Adrenal gland (tissue), 12 donors: ENCODE data around the gene CCDC192. TPM values are rescaled to one million over a fixed set of nuclear protein-coding genes. Genes with fewer than 3 reads are reported as not detected.

Source experiments
- DNase-seq, 7 donors: peaks; one replicate each; pipeline ENCODE4 v3.0.0-alpha.2; 2019 to 2020
- H3K27ac ChIP-seq, 5 donors: fragments of 200-600 bp; sonication (generic) in 4 of 5; 1 replicate in 3 of 5; 2 replicates in 2 of 5; pipeline versions ENCODE4 v1.5.1 to v1.8.0; 2016 to 2020; ENCODE audit warnings: mild to moderate bottlenecking in 1 of 5
- H3K27me3 ChIP-seq: fragments of 200-600 bp; 2 replicates; pipeline ENCODE4 v1.8.0; 2021
- H3K36me3 ChIP-seq, 2 donors: fragments of 200-600 bp; replicated peaks in 1 of 2; 1 replicate in 1 of 2; 2 replicates in 1 of 2; pipeline versions ENCODE4 v1.5.1 to v1.8.0; 2018 to 2022
- H3K4me1 ChIP-seq, 2 donors: fragments of 200-600 bp; replicated peaks in 1 of 2; 1 replicate in 1 of 2; 2 replicates in 1 of 2; pipeline versions ENCODE4 v1.5.1 to v1.8.0; 2018 to 2021
- H3K4me3 ChIP-seq, 4 donors: fragments of 200-600 bp; sonication (generic) in 3 of 4; one replicate each; pipeline ENCODE4 v1.5.1; 2016 to 2018
- H3K9me3 ChIP-seq, 3 donors: fragments of 200-600 bp; sonication (generic) in 1 of 3; replicated peaks in 1 of 3; 1 replicate in 2 of 3; 2 replicates in 1 of 3; pipeline versions ENCODE4 v1.5.1 to v1.8.0; 2016 to 2021
- POLR2A ChIP-seq, 2 donors: fragments of 450-650 bp; IDR thresholded peaks; one replicate each; pipeline ENCODE4 v1.6.1; 2017; ENCODE audit warnings: antibody characterized with exemption in 2 of 2, mild to moderate bottlenecking in 2 of 2, moderate library complexity in 1 of 2
- WGBS, 4 donors: extraction: QIAGEN DNeasy Blood & Tissue Kit in 2 of 4; methylation state at CpG; one replicate each; pipeline versions ENCODE4 v1.1.5 to v1.1.7; 2013 to 2017; 5-methylcytosine and 5-hydroxymethylcytosine counted together
- intact Hi-C, 2 donors: fragments of 100-400 bp; cut with DNase I; formaldehyde crosslinking; loops; one replicate each; pipeline versions ENCODE4 v1.14.1 to v1.15.0; 2022 to 2023
- polyA plus RNA-seq, 3 donors: library from polyadenylated mRNA; stranded (reverse); fragments of 200-250 nt in 2 of 3; fragments of 350-450 nt in 1 of 3; fragmentation: Illumina TruSeq in 1 of 3; extraction: RNeasy Lipid Tissue Mini Kit (QIAGEN cat#74804) in 1 of 3; gene quantifications; one replicate each; pipeline ENCODE4 v1.2.3, GENCODE V29; 2013 to 2014
- total RNA-seq, 9 donors: library from RNA; depleted of rRNA in 4 of 9; stranded (reverse); fragments of >200 nt in 4 of 9; fragments of 120-200 nt in 1 of 9; fragmentation: NEBNext Ultra II Directional in 1 of 9; extraction: Animal tissue kit (Norgen Biotek cat#: 25700) in 1 of 9; gene quantifications; one replicate each; pipeline versions ENCODE4 v1.1.0 to v1.2.4, GENCODE V29; 2013 to 2023
- TF ChIP-seq, protein P1 (sequence below), 6 experiments: fragments of 450-650 bp in 4 of 6; fragments of 200-600 bp in 2 of 6; sonication (generic) in 1 of 6; IDR thresholded peaks; 1 replicate in 5 of 6; 2 replicates in 1 of 6; pipeline versions ENCODE4 v1.5.1 to v1.8.0; 2016 to 2021; ENCODE audit warnings: antibody characterized with exemption in 6 of 6, mild to moderate bottlenecking in 2 of 6, moderate library complexity in 1 of 6
- donor health status: healthy with polysubstance abuse.
- donor health status: Bipolar disorder and iron deficiency.
- donor health status: DM: yes; HTN: yes; CAD: no.
- donor health status: DM: no; HTN: no; CAD: no.
- donor health status: DM: no; HTN: no; CAD: no.
- donor health status: DM: yes; HTN: yes; CAD: no.

CCDC192 gene
- total and polyA plus RNA-seq, 12 donors, result 0.35 to 0.56 (median 0.46) TPM; not detected in 8

- H3K9me3 ChIP-seq, result no peaks in the 10 kb centered on the region
- no peak for DNase-seq
- H3K27ac ChIP-seq, result no peak overlapping the region
- H3K4me3 ChIP-seq, result no peak overlapping the region
- WGBS, 4 donors, result 91 to 94% (median 93%) methylated on average over 4 of the region's 4 CpGs
- H3K27me3 ChIP-seq, result no peaks in the 10 kb centered on the region
- H3K4me1 ChIP-seq, result no peaks in the 10 kb centered on the region
- no peaks in the 10 kb centered on the region for H3K36me3 ChIP-seq
- TF ChIP-seq POLR2A (IDR thresholded peaks at IDR 0.05), result no peak
- TF ChIP-seq, protein P1, sequence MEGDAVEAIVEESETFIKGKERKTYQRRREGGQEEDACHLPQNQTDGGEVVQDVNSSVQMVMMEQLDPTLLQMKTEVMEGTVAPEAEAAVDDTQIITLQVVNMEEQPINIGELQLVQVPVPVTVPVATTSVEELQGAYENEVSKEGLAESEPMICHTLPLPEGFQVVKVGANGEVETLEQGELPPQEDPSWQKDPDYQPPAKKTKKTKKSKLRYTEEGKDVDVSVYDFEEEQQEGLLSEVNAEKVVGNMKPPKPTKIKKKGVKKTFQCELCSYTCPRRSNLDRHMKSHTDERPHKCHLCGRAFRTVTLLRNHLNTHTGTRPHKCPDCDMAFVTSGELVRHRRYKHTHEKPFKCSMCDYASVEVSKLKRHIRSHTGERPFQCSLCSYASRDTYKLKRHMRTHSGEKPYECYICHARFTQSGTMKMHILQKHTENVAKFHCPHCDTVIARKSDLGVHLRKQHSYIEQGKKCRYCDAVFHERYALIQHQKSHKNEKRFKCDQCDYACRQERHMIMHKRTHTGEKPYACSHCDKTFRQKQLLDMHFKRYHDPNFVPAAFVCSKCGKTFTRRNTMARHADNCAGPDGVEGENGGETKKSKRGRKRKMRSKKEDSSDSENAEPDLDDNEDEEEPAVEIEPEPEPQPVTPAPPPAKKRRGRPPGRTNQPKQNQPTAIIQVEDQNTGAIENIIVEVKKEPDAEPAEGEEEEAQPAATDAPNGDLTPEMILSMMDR (IDR thresholded peaks at IDR 0.05), result no peak
- intact Hi-C loops, result no loop called here
These were observed 239.8 kb downstream of the CCDC192 start for GRCh38 chr5:127943061-127943371.

DNA sequence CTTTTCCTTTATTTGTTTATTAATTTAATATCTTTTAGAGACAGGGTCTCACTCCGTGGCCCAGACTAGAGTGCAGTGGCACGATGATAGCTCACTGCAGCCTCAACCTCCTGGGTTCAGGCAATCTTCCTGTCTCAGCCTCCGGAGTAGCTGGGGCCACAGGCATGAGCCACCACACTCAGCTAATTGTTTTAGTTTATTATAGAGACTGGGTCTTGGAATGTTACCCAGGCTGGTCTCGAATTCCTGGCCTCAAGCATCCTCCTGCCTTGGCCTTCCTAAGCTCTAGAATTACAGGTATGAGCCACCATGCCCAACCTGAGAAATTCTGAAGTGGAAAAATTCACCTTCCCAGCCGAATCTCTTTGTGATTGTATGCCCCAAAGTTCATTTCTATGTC is 240.9 kb downstream of the CCDC192 start:
- no peak overlapping the region for H3K4me3 ChIP-seq

GRCh38 chr5:127947941-127948340 is 244.8 kb downstream of the CCDC192 start:
- no peaks in the 10 kb centered on the region for H3K4me1 ChIP-seq
- 90 to 100% (median 91%) methylated on average over 1 of the region's 1 CpG for WGBS, 4 donors
- no peak overlapping the region for H3K4me3 ChIP-seq
- no peak overlapping the region for H3K27ac ChIP-seq
- no peak for TF ChIP-seq POLR2A (IDR thresholded peaks at IDR 0.05)
- TF ChIP-seq, protein P1 (IDR thresholded peaks at IDR 0.05), result no peak
- intact Hi-C loops, result no loop called here
- no peaks in the 10 kb centered on the region for H3K27me3 ChIP-seq
- H3K36me3 ChIP-seq, result no peaks in the 10 kb centered on the region
- DNase-seq, result no peak
- no peaks in the 10 kb centered on the region for H3K9me3 ChIP-seq

More for the DNA sequence above, 240.9 kb downstream of the CCDC192 start:
- no peak overlapping the region for H3K27ac ChIP-seq
- WGBS, 4 donors, result 85 to 93% (median 89%) methylated on average over 4 to 5 of the region's 5 CpGs
- H3K36me3 ChIP-seq, result no peaks in the 10 kb centered on the region
- no peak for DNase-seq
- no peak for TF ChIP-seq POLR2A (IDR thresholded peaks at IDR 0.05)
- TF ChIP-seq, protein P1 (IDR thresholded peaks at IDR 0.05), result no peak
- H3K4me1 ChIP-seq, result no peaks in the 10 kb centered on the region
- H3K9me3 ChIP-seq, result no peaks in the 10 kb centered on the region
- intact Hi-C loops, result no loop called here
- H3K27me3 ChIP-seq, result no peaks in the 10 kb centered on the region

GRCh38 chr5:127950707-127951391 is 247.7 kb downstream of the CCDC192 start:
- 89 to 96% (median 93%) methylated on average over 6 of the region's 6 CpGs for WGBS, 4 donors
- no peaks in the 10 kb centered on the region for H3K9me3 ChIP-seq
- DNase-seq, result no peak
- H3K4me3 ChIP-seq, result no peak overlapping the region
- no peak for TF ChIP-seq POLR2A (IDR thresholded peaks at IDR 0.05)
- TF ChIP-seq, protein P1 (IDR thresholded peaks at IDR 0.05), result no peak
- H3K4me1 ChIP-seq, result no peaks in the 10 kb centered on the region
- intact Hi-C loops, result no loop called here
- no peaks in the 10 kb centered on the region for H3K27me3 ChIP-seq
- no peak overlapping the region for H3K27ac ChIP-seq
- no peaks in the 10 kb centered on the region for H3K36me3 ChIP-seq
